ENCODE data around the gene BAIAP2. TPM values are rescaled to one million over a fixed set of nuclear protein-coding genes. Genes with fewer than 3 reads are reported as not detected.

Gene BAIAP2
- total and polyA plus RNA-seq, 2 donors (not counting 3 experiments of a cell fraction or from before 2014, with no cell fraction given) = 12.3 to 18.6 TPM

GRCh38 chr17:81147701-81148100 is 112.8 kb downstream of the BAIAP2 start:
- no peaks in the 10 kb centered on the region for H3K36me3 ChIP-seq (ENCODE audit: control insufficient read depth in 2 of 2, extremely low read depth in 1 of 2, insufficient read depth in 2 of 2, low read length in 2 of 2)
- BruUV-seq (replicated peaks) = no TSS peak
- dilution Hi-C loops (cut with MboI; ENCODE audit: extremely low pct_ligation_motif_present, low sequenced_read_pairs) (no loop called here), intact Hi-C loops (cut with micrococcal nuclease) (no loop called here)
- no peak overlapping the region for H3K4me2 ChIP-seq (ENCODE audit: insufficient read depth, low read length)
- H2AFZ ChIP-seq (ENCODE audit: low read depth, low read length) = no peak overlapping the region
- TF ChIP-seq MAX (IDR thresholded peaks at IDR 0.05; ENCODE audit: insufficient read depth, insufficient read length) (no peak), GATA2 (IDR thresholded peaks at IDR 0.05; ENCODE audit: insufficient read depth, insufficient read length, low read depth, low read length) (no peak), FOS (IDR thresholded peaks at IDR 0.05; ENCODE audit: borderline replicate concordance, insufficient read depth, low read length) (no peak), JUN (IDR thresholded peaks at IDR 0.05; ENCODE audit: borderline replicate concordance, insufficient read depth, insufficient read length, low read depth) (no peak)
- ChIA-PET CTCF (interaction anchor here (0.9 kb wide), 1 partner anchor 53 kb away, joined by 6 read pairs; no protein-coding TSS in a partner anchor), POLR2A (no interaction called here)
- H3K9me3 ChIP-seq (replicated peaks; ENCODE audit: control insufficient read depth, insufficient read depth, low read length) = no peaks in the 10 kb centered on the region
- peaks cover 0 to 2% of the 10 kb centered on the region in 2 experiments for H3K27me3 ChIP-seq (ENCODE audit: control insufficient read depth in 2 of 2, insufficient read depth in 2 of 2, low read length in 2 of 2)
- H3K27ac ChIP-seq (ENCODE audit: insufficient read depth, low read depth, low read length) = no peak overlapping the region
- H3K9me1 ChIP-seq (replicated peaks; ENCODE audit: control insufficient read depth, extremely low read depth, insufficient read depth, low read length) = no peaks in the 10 kb centered on the region
- peaks cover 5% of the 10 kb centered on the region for H3K4me1 ChIP-seq (ENCODE audit: control insufficient read depth, extremely low read depth, insufficient read depth, low read length)
- no peaks in the 10 kb centered on the region for H4K20me1 ChIP-seq (replicated peaks; ENCODE audit: control insufficient read depth, extremely low read depth, insufficient read depth, low read length)
- no peaks in the 10 kb centered on the region for H3K79me2 ChIP-seq (ENCODE audit: control insufficient read depth, insufficient read depth, low read length)
- FAIRE-seq (no peak), DNase-seq (ENCODE audit: low read depth, low spot score) (no peak)
- no peak overlapping the region for H3K4me3 ChIP-seq (replicated peaks in 1 of 3; ENCODE audit: insufficient read depth in 1 of 3, low read depth in 1 of 3, low read length in 3 of 3)
- H3K9ac ChIP-seq (replicated peaks; ENCODE audit: extremely low read depth, insufficient read depth, low read length) = no peak overlapping the region

- Histone ChIP-seq H3K36me3 (ENCODE audit: control insufficient read depth in 2 of 2, extremely low read depth in 1 of 2, insufficient read depth in 2 of 2, low read length in 2 of 2) (no peaks in the 10 kb centered on the region), H4K20me1 (replicated peaks; ENCODE audit: control insufficient read depth, extremely low read depth, insufficient read depth, low read length) (no peaks in the 10 kb centered on the region), H3K27ac (ENCODE audit: insufficient read depth, low read depth, low read length) (no peak overlapping the region), H3K4me3 (replicated peaks in 1 of 3; ENCODE audit: insufficient read depth in 1 of 3, low read depth in 1 of 3, low read length in 3 of 3) (no peak overlapping the region), H2AFZ (ENCODE audit: low read depth, low read length) (no peak overlapping the region), H3K27me3 (ENCODE audit: control insufficient read depth in 2 of 2, insufficient read depth in 2 of 2, low read length in 2 of 2) (peaks cover 0 to 2% of the 10 kb centered on the region in 2 experiments), H3K9me1 (replicated peaks; ENCODE audit: control insufficient read depth, extremely low read depth, insufficient read depth, low read length) (no peaks in the 10 kb centered on the region), H3K79me2 (ENCODE audit: control insufficient read depth, insufficient read depth, low read length) (no peaks in the 10 kb centered on the region), H3K4me2 (ENCODE audit: insufficient read depth, low read length) (no peak overlapping the region), H3K9ac (replicated peaks; ENCODE audit: extremely low read depth, insufficient read depth, low read length) (no peak overlapping the region), H3K4me1 (ENCODE audit: control insufficient read depth, extremely low read depth, insufficient read depth, low read length) (peaks cover 5% of the 10 kb centered on the region), H3K9me3 (replicated peaks; ENCODE audit: control insufficient read depth, insufficient read depth, low read length) (no peaks in the 10 kb centered on the region)
- ChIA-PET POLR2A (no interaction called here), CTCF (no interaction called here)
- FAIRE-seq (no peak), DNase-seq (ENCODE audit: low read depth, low spot score) (no peak)
- dilution Hi-C loops (cut with MboI; ENCODE audit: extremely low pct_ligation_motif_present, low sequenced_read_pairs) = no loop called here
- intact Hi-C loops (cut with micrococcal nuclease) = no loop called here
- TF ChIP-seq JUN (IDR thresholded peaks at IDR 0.05; ENCODE audit: borderline replicate concordance, insufficient read depth, insufficient read length, low read depth) (no peak), GATA2 (IDR thresholded peaks at IDR 0.05; ENCODE audit: insufficient read depth, insufficient read length, low read depth, low read length) (no peak), POLR2A (IDR thresholded peaks at IDR 0.05; ENCODE audit: low read depth, low read length) (no peak), MAX (IDR thresholded peaks at IDR 0.05; ENCODE audit: insufficient read depth, insufficient read length) (no peak), MYC (IDR thresholded peaks at IDR 0.05; ENCODE audit: low read depth, low read length) (no peak), POLR2AphosphoS5 (IDR thresholded peaks at IDR 0.05; ENCODE audit: insufficient read depth, low read depth, low read length) (no peak), EZH2 (IDR thresholded peaks at IDR 0.05; ENCODE audit: borderline replicate concordance, low read depth, low read length, severe bottlenecking) (no peak)
- no TSS peak for BruUV-seq (replicated peaks)
Measured at GRCh38 chr17:81148571-81148970, 113.6 kb downstream of the BAIAP2 start.

Data from endothelial cell of umbilical vein (primary cell).